SK-N-SH treated with all-trans-retinoic acid at 6 μM for 48 hours (cell line): ENCODE results near the gene HERPUD2.

ENCODE experiments used
- RARB ChIP-seq: fragments of 250-450 bp; sonication (Bioruptor Pico); IDR thresholded peaks from 2 replicates; pipeline ENCODE4 v1.8.0; 2021; ENCODE audit warnings: mild to moderate bottlenecking, moderate library complexity
- ZC3H10 ChIP-seq: fragments of 250-450 bp; sonication (Bioruptor Pico); IDR thresholded peaks from 2 replicates; pipeline ENCODE4 v1.5.1; 2021; ENCODE audit warnings: mild to moderate bottlenecking, moderate library complexity
- ZFP3 ChIP-seq: fragments of 250-450 bp; sonication (Bioruptor Pico); IDR thresholded peaks from 2 replicates; pipeline ENCODE4 v1.5.0; 2020; ENCODE audit warnings: mild to moderate bottlenecking, moderate library complexity
- ZFP30 ChIP-seq: fragments of 450-650 bp; formaldehyde crosslinking; IDR thresholded peaks from 2 replicates; pipeline ENCODE4 v1.5.0; 2022; ENCODE audit warnings: mild to moderate bottlenecking, moderate library complexity
- ZNF8 ChIP-seq: fragments of 450-650 bp; formaldehyde crosslinking; IDR thresholded peaks from 2 replicates; pipeline ENCODE4 v1.5.0; 2020; ENCODE audit warnings: mild to moderate bottlenecking, moderate library complexity
- TF ChIP-seq, protein P1 (sequence below): fragments of 250-450 bp; sonication (Bioruptor Pico); IDR thresholded peaks from 2 replicates; pipeline ENCODE4 v1.5.0; 2020; ENCODE audit warnings: mild to moderate bottlenecking, moderate library complexity
- TF ChIP-seq, protein P2 (sequence below): fragments of 250-450 bp; sonication (Bioruptor Pico); IDR thresholded peaks from 2 replicates; pipeline ENCODE4 v1.5.1; 2020; ENCODE audit warnings: low read depth, mild to moderate bottlenecking, moderate library complexity
- TF ChIP-seq, protein P3 (sequence below): fragments of 250-450 bp; sonication (Bioruptor Pico); IDR thresholded peaks from 2 replicates; pipeline ENCODE4 v1.8.0; 2020; ENCODE audit warnings: mild to moderate bottlenecking, moderate library complexity, borderline replicate concordance

DNA sequence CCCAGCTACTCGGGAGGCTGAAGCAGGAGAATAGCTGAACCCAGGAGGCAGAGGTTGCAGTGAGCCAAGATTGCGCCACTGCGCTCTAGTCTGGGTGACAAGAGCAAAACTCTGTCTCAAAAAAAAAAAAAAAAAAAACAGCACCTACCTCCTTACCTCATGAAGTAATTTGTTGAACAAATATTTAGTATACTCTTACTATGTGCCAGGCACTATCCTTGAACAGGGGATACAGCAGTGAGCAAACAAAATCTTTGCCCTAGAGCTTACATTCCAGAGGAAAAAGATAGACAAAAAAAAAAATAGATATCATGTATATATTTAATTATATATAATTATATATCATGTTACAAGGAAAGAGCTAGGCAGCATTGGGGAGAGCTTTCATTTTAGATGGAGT lies 36.4 kb upstream of the HERPUD2 start:
- TF ChIP-seq ZFP3 (CRISPR knock-in tag), result no peak
- TF ChIP-seq ZC3H10 (CRISPR knock-in tag), result no peak
- TF ChIP-seq RARB (CRISPR knock-in tag), result no peak
- TF ChIP-seq ZNF8 (CRISPR knock-in tag), result no peak
- no peak for TF ChIP-seq ZFP30
- TF ChIP-seq, protein P1, sequence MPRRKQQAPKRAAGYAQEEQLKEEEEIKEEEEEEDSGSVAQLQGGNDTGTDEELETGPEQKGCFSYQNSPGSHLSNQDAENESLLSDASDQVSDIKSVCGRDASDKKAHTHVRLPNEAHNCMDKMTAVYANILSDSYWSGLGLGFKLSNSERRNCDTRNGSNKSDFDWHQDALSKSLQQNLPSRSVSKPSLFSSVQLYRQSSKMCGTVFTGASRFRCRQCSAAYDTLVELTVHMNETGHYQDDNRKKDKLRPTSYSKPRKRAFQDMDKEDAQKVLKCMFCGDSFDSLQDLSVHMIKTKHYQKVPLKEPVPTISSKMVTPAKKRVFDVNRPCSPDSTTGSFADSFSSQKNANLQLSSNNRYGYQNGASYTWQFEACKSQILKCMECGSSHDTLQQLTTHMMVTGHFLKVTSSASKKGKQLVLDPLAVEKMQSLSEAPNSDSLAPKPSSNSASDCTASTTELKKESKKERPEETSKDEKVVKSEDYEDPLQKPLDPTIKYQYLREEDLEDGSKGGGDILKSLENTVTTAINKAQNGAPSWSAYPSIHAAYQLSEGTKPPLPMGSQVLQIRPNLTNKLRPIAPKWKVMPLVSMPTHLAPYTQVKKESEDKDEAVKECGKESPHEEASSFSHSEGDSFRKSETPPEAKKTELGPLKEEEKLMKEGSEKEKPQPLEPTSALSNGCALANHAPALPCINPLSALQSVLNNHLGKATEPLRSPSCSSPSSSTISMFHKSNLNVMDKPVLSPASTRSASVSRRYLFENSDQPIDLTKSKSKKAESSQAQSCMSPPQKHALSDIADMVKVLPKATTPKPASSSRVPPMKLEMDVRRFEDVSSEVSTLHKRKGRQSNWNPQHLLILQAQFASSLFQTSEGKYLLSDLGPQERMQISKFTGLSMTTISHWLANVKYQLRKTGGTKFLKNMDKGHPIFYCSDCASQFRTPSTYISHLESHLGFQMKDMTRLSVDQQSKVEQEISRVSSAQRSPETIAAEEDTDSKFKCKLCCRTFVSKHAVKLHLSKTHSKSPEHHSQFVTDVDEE (CRISPR knock-in tag), result no peak
- TF ChIP-seq, protein P2, sequence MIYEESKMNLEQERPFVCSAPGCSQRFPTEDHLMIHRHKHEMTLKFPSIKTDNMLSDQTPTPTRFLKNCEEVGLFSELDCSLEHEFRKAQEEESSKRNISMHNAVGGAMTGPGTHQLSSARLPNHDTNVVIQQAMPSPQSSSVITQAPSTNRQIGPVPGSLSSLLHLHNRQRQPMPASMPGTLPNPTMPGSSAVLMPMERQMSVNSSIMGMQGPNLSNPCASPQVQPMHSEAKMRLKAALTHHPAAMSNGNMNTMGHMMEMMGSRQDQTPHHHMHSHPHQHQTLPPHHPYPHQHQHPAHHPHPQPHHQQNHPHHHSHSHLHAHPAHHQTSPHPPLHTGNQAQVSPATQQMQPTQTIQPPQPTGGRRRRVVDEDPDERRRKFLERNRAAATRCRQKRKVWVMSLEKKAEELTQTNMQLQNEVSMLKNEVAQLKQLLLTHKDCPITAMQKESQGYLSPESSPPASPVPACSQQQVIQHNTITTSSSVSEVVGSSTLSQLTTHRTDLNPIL (CRISPR knock-in tag), result no peak
- TF ChIP-seq, protein P3, sequence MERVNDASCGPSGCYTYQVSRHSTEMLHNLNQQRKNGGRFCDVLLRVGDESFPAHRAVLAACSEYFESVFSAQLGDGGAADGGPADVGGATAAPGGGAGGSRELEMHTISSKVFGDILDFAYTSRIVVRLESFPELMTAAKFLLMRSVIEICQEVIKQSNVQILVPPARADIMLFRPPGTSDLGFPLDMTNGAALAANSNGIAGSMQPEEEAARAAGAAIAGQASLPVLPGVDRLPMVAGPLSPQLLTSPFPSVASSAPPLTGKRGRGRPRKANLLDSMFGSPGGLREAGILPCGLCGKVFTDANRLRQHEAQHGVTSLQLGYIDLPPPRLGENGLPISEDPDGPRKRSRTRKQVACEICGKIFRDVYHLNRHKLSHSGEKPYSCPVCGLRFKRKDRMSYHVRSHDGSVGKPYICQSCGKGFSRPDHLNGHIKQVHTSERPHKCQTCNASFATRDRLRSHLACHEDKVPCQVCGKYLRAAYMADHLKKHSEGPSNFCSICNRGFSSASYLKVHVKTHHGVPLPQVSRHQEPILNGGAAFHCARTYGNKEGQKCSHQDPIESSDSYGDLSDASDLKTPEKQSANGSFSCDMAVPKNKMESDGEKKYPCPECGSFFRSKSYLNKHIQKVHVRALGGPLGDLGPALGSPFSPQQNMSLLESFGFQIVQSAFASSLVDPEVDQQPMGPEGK (CRISPR knock-in tag), result no peak
